HG03565 (cell line): ENCODE results near the gene MCF2L.

Experiments
- ATAC-seq: cut with Tn5 transposase; IDR thresholded peaks from one replicate; pipeline ENCODE4 v1.9.1; 2021; ENCODE audit warnings: mild to moderate bottlenecking, moderate library complexity; ENCODE audit not compliant: unreplicated experiment

MCF2L gene

GRCh38 chr13:112943309-112944125 is 25.5 kb upstream of the MCF2L start:
- peak; percentile 18 for ATAC-seq

- ATAC-seq, result no peak
These were observed 21.2 kb upstream of the MCF2L start for GRCh38 chr13:112947796-112948195.

- no peak for ATAC-seq
These were observed 17.2 kb upstream of the MCF2L start for GRCh38 chr13:112951674-112952371.

GRCh38 chr13:112952759-112953551 is 16.1 kb upstream of the MCF2L start:
- ATAC-seq, result no peak

- ATAC-seq, result no peak
These were observed 15.2 kb upstream of the MCF2L start for GRCh38 chr13:112953591-112954487.

- no peak for ATAC-seq
These were observed 14.3 kb upstream of the MCF2L start for GRCh38 chr13:112954488-112955270.

GRCh38 chr13:112955271-112955937 is 13.6 kb upstream of the MCF2L start:
- no peak for ATAC-seq

- no peak for ATAC-seq
These were observed 13.1 kb upstream of the MCF2L start for GRCh38 chr13:112955956-112956355.

GRCh38 chr13:112956571-112957294 is 12.3 kb upstream of the MCF2L start:
- ATAC-seq, result no peak

GRCh38 chr13:112957295-112957677 is 11.7 kb upstream of the MCF2L start:
- no peak for ATAC-seq

- no peak for ATAC-seq
These were observed 10.7 kb upstream of the MCF2L start for GRCh38 chr13:112958127-112958989.

- no peak for ATAC-seq
These were observed 9.8 kb upstream of the MCF2L start for GRCh38 chr13:112959206-112959605.

GRCh38 chr13:112959701-112960542 is 9.1 kb upstream of the MCF2L start:
- no peak for ATAC-seq

- ATAC-seq, result no peak
These were observed 8.3 kb upstream of the MCF2L start for GRCh38 chr13:112960706-112961105.

- no peak for ATAC-seq
These were observed 7.3 kb upstream of the MCF2L start for GRCh38 chr13:112961457-112962369.

- ATAC-seq, result no peak
These were observed 6.6 kb upstream of the MCF2L start for GRCh38 chr13:112962396-112962795.
